HepG2 (cell line): ENCODE data around the gene DRD3. TPM values are rescaled to one million over a fixed set of nuclear protein-coding genes. Genes with fewer than 3 reads are reported as not detected.

Source experiments
- ATAC-seq: fragments of 200-7000 bp; cut with Tn5 transposase; 3 replicates; pipeline ENCODE4 v1.9.1; 2020; ENCODE audit warnings: mild to moderate bottlenecking, moderate library complexity
- BruUV-seq: library from RNA; stranded (reverse); fragments of 400-500 nt; replicated peaks from 2 replicates; lab custom pipeline; 2021; lab: Mats Ljungman, UMichigan
- CTCF ChIA-PET: fragments of 300-600 bp; formaldehyde crosslinking; extraction: SDS; loops from one replicate; lab custom pipeline; 2021; ENCODE audit warnings: low total read pairs, inconsistent platforms, low intra/inter-chr PET ratio; lab: Yijun Ruan, JAX
- POLR2A ChIA-PET: fragments of 350-600 bp; sonication (Branson Sonifier 250); formaldehyde crosslinking; loops from one replicate; lab custom pipeline; 2020; ENCODE audit warnings: antibody characterized with exemption, inconsistent platforms; lab: Yijun Ruan, JAX
- DNase-seq: peaks from one replicate; pipeline ENCODE4 v3.0.0-alpha.2; 2015; ENCODE audit warnings: low spot score
- FAIRE-seq: peaks from 3 replicates; lab custom pipeline; 2011; peaks lifted over from hg19 to GRCh38; lab: Jason Lieb, UNC
- H2AFZ ChIP-seq: one replicate; pipeline ENCODE4 v1.6.1; 2011; ENCODE audit warnings: low read length, inconsistent platforms
- H3K27ac ChIP-seq: fragments of 300-600 bp; 3 replicates; pipeline ENCODE4 v1.8.0; 2011; ENCODE audit warnings: mixed run types, mild to moderate bottlenecking, mixed read lengths, low read length, inconsistent platforms; ENCODE audit not compliant: insufficient read depth; ENCODE audit errors: extremely low read length
- H3K27me3 ChIP-seq, 2 experiments: fragments of 200-600 bp in 1 of 2; 2 replicates in 1 of 2; 3 replicates in 1 of 2; pipeline versions ENCODE4 v1.6.0 to v1.8.0; 2011; ENCODE audit warnings: low read length in 2 of 2, mild to moderate bottlenecking in 2 of 2, moderate library complexity in 2 of 2, inconsistent platforms in 1 of 2; ENCODE audit not compliant: insufficient read depth in 2 of 2, control insufficient read depth in 1 of 2
- H3K36me3 ChIP-seq, 2 experiments: fragments of 200-600 bp in 1 of 2; replicated peaks in 1 of 2; 2 replicates in 1 of 2; 3 replicates in 1 of 2; pipeline versions ENCODE4 v1.5.1 to v1.8.0; 2011; ENCODE audit warnings: low read length in 2 of 2, inconsistent platforms in 1 of 2; ENCODE audit not compliant: insufficient read depth in 2 of 2, control insufficient read depth in 1 of 2
- H3K4me1 ChIP-seq: 2 replicates; pipeline ENCODE4 v1.5.1; 2012; ENCODE audit warnings: low read length, inconsistent platforms; ENCODE audit not compliant: insufficient read depth
- H3K4me2 ChIP-seq: 2 replicates; pipeline ENCODE4 v1.6.0; 2011; ENCODE audit warnings: low read depth, low read length, inconsistent platforms
- H3K4me3 ChIP-seq, 3 experiments: fragments of 200-600 bp in 1 of 3; sonication (generic), shearing (Covaris generic) in 1 of 3; replicated peaks in 1 of 3; 2 replicates each; pipeline ENCODE4 v1.5.1; 2011 to 2016; ENCODE audit warnings: low read length in 3 of 3, inconsistent platforms in 2 of 3, low read depth in 2 of 3, mild to moderate bottlenecking in 2 of 3, control low read depth in 1 of 3, mixed read lengths in 1 of 3; ENCODE audit not compliant: insufficient read depth in 1 of 3
- H3K79me2 ChIP-seq: one replicate; pipeline ENCODE4 v1.6.1; 2011; ENCODE audit warnings: low read length, inconsistent platforms; ENCODE audit not compliant: insufficient read depth
- H3K9ac ChIP-seq: 2 replicates; pipeline ENCODE4 v1.6.0; 2011; ENCODE audit warnings: mild to moderate bottlenecking, low read depth, low read length, inconsistent platforms; ENCODE audit not compliant: insufficient read depth
- H3K9me3 ChIP-seq: 2 replicates; pipeline ENCODE4 v1.5.1; 2012; ENCODE audit warnings: mild to moderate bottlenecking, low read length
- H4K20me1 ChIP-seq: 2 replicates; pipeline ENCODE4 v1.6.0; 2011; ENCODE audit warnings: inconsistent platforms, mild to moderate bottlenecking, low read length, moderate library complexity; ENCODE audit not compliant: insufficient read depth
- ARNT ChIP-seq: fragments of 450-650 bp; IDR thresholded peaks from 2 replicates; pipeline ENCODE4 v1.6.1; 2017
- ATAD3A ChIP-seq: sonication (generic); formaldehyde crosslinking; IDR thresholded peaks from 2 replicates; pipeline ENCODE4 v1.4.0; 2020; ENCODE audit warnings: missing genetic modification reagents
- HOXD1 ChIP-seq: sonication (generic); formaldehyde crosslinking; IDR thresholded peaks from 2 replicates; pipeline ENCODE4 v1.5.0; 2020; ENCODE audit warnings: missing genetic modification reagents
- KLF6 ChIP-seq: IDR thresholded peaks from 2 replicates; pipeline ENCODE4 v1.8.0; 2016; ENCODE audit warnings: missing biosample characterization, missing genetic modification reagents
- NFYB ChIP-seq: sonication (generic); formaldehyde crosslinking; IDR thresholded peaks from 2 replicates; pipeline ENCODE4 v1.4.0; 2020; ENCODE audit warnings: missing genetic modification reagents
- RELA ChIP-seq: sonication (generic); formaldehyde crosslinking; IDR thresholded peaks from 2 replicates; pipeline ENCODE4 v1.4.0; 2020; ENCODE audit warnings: missing genetic modification reagents
- SSRP1 ChIP-seq: IDR thresholded peaks from 2 replicates; pipeline ENCODE4 v1.6.1; 2016; ENCODE audit warnings: control low read depth
- ZC3H4 ChIP-seq: sonication (generic); formaldehyde crosslinking; IDR thresholded peaks from 2 replicates; pipeline ENCODE4 v1.4.0; 2020; ENCODE audit warnings: missing genetic modification reagents, borderline replicate concordance
- ZNF256 ChIP-seq: sonication (generic); formaldehyde crosslinking; conservative IDR thresholded peaks from 2 replicates; pipeline ENCODE4 v1.4.0; 2020; ENCODE audit warnings: missing genetic modification reagents
- ZNF274 ChIP-seq: sonication (generic); formaldehyde crosslinking; IDR thresholded peaks from 2 replicates; pipeline ENCODE4 v1.5.1; 2020; ENCODE audit warnings: mild to moderate bottlenecking, missing genetic modification reagents
- ZNF496 ChIP-seq: sonication (generic); formaldehyde crosslinking; IDR thresholded peaks from 2 replicates; pipeline ENCODE4 v1.8.1; 2023; ENCODE audit warnings: mild to moderate bottlenecking, moderate library complexity, missing genetic modification reagents; ENCODE audit not compliant: insufficient replicate concordance
- WGBS: methylation state at CpG from one replicate; pipeline ENCODE4 v1.1.6; 2017; ENCODE audit warnings: low lambda C conversion rate; 5-methylcytosine and 5-hydroxymethylcytosine counted together
- in situ Hi-C: cut with HindIII; loops from 2 replicates; pipeline ENCODE4 v1.10.0; 2017; ENCODE audit warnings: low pct_unique_long_range_greater_than_20kb; ENCODE audit not compliant: extremely low pct_ligation_motif_present
- intact Hi-C: fragments of 100-400 bp; cut with micrococcal nuclease; formaldehyde crosslinking; loops from one replicate; pipeline ENCODE4 v1.10.0; 2022; ENCODE audit not compliant: unreplicated experiment
- polyA plus RNA-seq, 8 experiments: library from polyadenylated mRNA; depleted of rRNA in 3 of 8; stranded (reverse) in 7 of 8; unstranded in 1 of 8; fragments of >200 nt; fragmentation: Illumina TruSeq in 4 of 8; extraction: Trizol in 4 of 8; gene quantifications; 2 replicates each; pipeline versions ENCODE4 v1.2.1 to v1.2.3, GENCODE V29; 2011 to 2016; ENCODE audit warnings: low read depth in 4 of 8, missing spikeins in 1 of 8, mixed read lengths in 1 of 8; ENCODE audit not compliant: insufficient read depth in 1 of 8
- total RNA-seq, 5 experiments: library from RNA; depleted of rRNA; stranded (reverse); fragments of >200 nt; fragmentation: Illumina TruSeq; extraction: Trizol; gene quantifications; 2 replicates each; pipeline ENCODE4 v1.2.3, GENCODE V29; 2016; ENCODE audit warnings: low read depth in 1 of 5

DRD3 gene
- total and polyA plus RNA-seq, 2 of the 13 experiments (the other 11 are each of a cell fraction or from before 2014, with no cell fraction given): not detected

- CTCF ChIA-PET: no interaction called here
- DNase-seq (no peak), ATAC-seq (no peak)
- in situ Hi-C loops: no loop called here
- no TSS peak for BruUV-seq
- no peaks in the 10 kb centered on the region for H4K20me1 ChIP-seq
- H2AFZ ChIP-seq: no peak overlapping the region
- H3K27ac ChIP-seq: no peak overlapping the region
- H3K4me2 ChIP-seq: no peak overlapping the region
- no peaks in the 10 kb centered on the region for H3K36me3 ChIP-seq
- H3K27me3 ChIP-seq: peaks cover 0 to 16% of the 10 kb centered on the region in 2 experiments; a peak in 1 of 5 replicates
- POLR2A ChIA-PET: no interaction called here
- TF ChIP-seq RELA (no peak), ZNF256 (CRISPR knock-in tag) (no peak), ZC3H4 (CRISPR knock-in tag) (no peak), ZNF274 (CRISPR knock-in tag) (no peak), HOXD1 (CRISPR knock-in tag) (no peak), ATAD3A (CRISPR knock-in tag) (no peak), ARNT (no peak), ZNF496 (no peak), KLF6 (CRISPR knock-in tag) (no peak), NFYB (CRISPR knock-in tag) (no peak), SSRP1 (CRISPR knock-in tag) (no peak)
- TF ChIP-seq, all 625 proteins: peak for 0
- intact Hi-C loops: no loop called here
- Histone ChIP-seq H3K9me3 (no peaks in the 10 kb centered on the region), H3K9ac (no peak overlapping the region), H3K4me3 (no peak overlapping the region), H3K4me1 (no peaks in the 10 kb centered on the region), H3K79me2 (no peaks in the 10 kb centered on the region)
- WGBS: 9% methylated on average over 5 of the region's 5 CpGs
- no peak for FAIRE-seq
Measured at GRCh38 chr3:114216186-114216970, 37.5 kb upstream of the DRD3 start.
